ENCODE measurements around the gene PTS. TPM values are rescaled to one million over a fixed set of nuclear protein-coding genes. Genes with fewer than 3 reads are reported as not detected.

The PTS gene
- polyA plus RNA-seq, 5 donors, result 33.9 to 47.8 (median 40.3) TPM

DNA sequence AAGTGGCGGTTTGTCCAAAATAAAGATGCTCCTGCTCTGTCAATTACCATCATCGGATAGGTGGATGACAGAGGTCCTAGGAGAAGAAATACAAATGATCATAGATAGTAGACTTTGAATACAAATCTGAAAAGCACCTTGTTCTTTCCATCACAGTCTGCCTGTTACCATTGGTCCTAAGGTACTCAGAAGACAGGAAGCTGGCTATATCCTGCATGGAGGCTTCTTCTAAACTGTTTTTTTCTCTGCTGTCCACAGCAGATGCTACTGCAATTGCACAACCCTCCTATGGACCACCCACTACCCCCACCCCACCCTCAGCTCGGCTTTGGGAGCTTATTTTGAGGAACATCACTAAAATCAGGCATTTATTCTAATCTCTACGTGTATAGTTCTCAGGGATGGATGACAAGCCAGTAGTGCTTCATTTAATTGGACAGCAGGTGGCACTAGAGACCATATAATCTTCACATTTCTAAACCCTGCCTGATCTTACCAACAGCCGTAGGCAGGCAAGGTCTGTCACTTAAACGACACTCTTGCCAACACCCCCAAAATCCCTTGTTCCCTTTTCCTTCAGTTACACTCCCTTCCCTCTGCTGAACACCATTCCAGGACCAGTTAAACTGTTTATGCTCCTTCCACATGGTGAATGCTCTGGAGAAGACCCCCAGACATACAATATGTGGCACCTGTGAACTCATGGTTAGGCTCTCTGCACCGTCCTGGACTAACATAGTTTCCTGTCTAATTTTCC, 6.6 kb upstream of the PTS start:
- peak; percentile 58 to 70 for DNase-seq

DNA sequence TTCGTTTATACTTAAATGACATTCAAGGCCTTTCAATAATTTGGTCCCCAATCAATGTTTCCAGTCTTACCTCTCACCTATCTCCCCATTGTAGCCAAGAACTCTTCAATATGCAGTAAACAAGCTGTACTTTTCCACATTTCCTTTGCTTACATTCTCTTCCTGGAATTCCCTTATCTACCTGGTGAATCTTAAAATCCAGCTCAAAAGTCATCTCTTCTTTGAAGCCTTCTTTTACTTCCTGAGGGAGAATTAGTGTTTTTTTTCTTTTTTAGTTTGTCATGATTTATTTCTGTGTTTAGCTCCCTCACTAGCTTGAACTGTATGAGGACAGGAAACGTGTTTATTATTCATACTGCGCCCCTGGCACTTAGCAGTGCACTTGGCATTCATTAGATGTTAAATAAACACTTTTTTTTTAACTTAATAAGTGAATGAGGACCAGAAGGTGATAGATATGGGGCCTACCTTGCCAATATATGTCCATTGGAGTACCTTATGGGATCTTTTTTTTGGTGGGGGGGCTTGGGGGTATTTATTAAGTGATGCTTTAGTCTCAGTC, 4.9 kb upstream of the PTS start:
- DNase-seq, result no peak

DNA sequence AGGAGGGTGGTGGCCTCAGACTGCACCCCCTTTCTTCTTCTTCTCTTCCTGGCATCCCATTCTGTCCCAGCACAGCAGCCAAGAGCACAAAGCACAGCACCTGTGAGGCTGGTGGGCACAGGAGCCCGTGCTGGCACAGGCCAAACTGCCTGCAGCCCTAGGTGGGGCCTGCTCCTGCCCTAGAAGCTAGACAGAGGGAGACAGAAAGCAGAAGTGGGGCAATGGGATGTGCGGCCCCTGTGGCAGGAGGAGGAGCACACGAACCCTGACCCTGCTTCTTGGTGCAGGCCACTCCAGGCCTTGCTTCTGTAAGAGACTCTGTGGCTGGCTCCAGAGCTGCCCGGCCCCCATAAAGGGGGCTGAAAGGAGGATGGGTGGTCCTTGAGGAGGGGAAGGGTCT, 3.9 kb upstream of the PTS start:
- no peak for DNase-seq

DNA sequence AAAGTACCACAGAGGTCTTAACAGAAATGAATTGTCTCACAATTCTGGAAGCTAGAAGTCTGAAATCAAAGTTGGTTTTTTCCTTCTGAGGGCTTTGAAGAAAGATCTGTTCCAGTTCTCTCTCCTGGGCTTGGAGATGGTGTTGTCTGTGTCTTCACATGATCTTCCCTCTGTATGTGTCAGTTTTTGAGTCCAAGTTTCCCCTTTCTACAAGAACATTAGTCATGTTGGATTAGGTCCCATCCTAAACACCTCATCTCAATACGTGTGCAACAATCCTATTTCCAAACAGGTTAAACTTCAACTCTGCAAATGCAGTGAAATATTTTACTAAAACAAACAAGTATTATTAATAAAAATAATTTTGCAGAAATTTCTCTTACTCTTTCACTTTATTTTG, 3.1 kb upstream of the PTS start:
- DNase-seq, result no peak

DNA sequence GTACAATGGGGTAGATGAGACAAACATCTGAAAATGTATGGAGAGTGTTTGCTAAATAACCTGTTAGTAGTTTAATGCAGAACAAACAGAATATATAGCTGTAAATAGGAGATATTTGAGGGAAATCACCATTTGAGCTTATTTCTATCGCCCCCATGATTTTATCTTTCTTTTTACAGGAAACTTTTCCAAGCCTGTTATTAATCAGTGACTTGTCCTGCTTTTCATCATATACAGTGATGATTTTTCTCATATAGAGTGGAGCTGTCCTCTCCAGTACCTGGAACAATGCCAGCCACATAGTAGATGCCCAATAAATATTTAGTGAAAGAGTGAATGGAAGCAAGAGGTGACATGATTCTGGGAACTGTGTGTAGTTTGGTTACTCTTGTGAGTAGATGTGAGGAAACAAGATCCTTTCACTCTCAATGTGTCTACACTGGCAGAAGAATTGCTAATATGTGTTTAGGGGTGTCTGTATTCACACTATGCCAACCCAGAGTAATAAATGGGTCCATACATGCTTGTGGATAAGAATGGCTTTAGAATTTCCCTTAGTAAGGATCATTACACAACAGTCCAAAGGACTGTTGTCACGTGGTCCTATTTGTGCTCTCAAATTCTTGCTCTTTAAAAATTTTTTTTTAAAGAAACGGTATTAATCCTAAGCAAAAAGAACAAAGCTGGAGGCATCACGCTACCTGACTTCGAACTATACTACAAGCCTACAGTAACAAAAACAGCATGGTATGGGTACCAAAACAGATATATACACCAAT, 2.3 kb upstream of the PTS start:
- DNase-seq, result no peak

DNA sequence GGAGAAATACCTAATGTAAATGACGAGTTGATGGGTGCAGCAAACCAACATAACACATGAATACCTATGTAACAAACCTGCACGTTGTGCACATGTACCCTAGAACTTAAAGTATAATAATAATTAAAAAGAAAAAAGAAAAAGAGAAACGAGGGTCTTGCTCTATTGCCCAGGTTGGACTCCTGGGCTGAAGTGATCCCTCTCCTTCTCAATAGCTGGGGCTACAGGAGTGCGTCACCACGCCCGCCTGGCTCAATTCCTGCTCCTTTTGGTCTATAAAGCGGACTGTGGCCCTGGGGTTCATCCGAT, 521 bp upstream of the PTS start:
- no peak for DNase-seq

DNA sequence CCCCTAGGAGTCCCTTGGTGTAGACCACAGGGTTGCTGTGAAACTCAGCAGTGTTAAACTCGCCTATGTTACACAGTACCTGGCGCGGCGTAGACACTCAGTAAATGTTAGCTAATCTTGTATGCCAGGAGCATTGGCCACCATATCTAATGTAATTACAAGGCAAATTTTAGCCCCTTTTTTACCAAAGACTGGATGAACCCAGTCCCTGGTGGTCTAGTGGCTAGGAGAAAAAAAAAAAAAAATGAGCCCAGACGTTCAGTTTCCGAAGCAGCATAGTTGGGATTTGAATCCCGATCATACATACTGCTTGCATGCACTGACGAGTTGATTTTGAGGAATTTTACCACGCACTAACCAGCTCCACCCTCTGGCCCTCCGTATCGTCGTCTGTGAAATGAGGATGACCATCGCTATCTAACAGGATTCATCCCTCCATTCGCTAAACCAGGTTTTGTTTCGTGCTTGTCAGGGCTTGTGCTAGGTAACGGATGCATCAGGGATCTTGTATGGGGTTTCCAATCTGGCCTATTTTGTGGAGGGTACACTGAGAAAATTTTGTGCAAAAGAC, 688 bp downstream of the PTS start:
- DNase-seq, result no peak

DNA sequence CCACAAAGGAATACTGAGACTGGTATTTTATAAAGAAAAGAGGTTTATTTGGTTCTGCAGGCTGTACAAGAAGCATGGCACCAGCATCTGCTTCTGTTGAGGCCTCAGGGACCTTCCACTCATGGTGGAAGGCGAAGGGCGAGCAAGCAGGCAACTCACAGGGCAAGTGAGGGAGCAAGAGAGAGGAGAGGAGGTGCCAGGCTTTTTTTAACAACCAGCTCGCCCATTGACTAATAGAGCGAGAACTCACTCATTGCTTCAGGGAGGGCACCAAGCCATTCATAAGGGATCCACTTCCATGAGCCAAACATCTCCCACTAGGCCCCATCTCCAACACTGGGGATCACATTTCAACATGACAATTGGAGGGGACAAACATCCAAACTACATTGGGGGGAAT, 1.2 kb downstream of the PTS start:
- no peak for DNase-seq

DNA sequence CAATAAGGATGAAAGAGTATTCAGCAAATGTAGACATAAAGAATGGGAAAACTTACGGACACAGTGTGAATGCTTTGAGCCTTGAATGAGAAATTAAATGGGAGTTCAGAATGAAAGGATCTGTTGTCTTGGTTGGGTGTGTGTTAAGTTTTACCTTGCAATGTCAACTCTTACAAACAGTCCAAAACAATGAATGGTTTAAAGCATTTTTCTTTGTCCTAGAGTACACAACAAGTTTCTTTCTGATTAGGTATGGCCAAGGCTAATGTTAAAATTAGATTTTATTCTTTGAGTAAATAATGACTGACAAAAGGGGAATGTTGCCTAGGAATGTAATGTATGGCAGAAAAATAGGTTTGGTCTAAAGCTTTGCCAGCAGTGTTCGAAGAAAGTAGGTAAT, 2.5 kb downstream of the PTS start:
- no peak for DNase-seq

DNA sequence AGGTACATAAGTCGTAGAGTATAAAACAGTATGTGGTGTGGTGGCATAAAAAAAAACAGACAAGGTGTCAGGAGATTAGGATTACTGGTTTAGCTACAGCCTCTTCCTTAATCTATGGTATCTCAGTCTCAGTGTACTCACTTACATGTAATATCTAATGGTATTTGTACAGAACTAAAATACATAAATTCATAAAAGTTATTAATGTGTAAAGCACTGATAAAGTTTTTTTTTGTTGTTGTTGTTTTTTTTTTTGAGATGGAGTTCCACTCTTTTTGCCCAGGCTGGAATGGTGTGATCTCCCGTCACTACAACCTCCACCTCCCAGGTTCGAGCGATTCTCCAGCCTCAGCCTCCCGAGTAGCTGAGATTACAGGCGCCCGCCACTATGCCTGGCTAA, 2.9 kb downstream of the PTS start:
- DNase-seq, result no peak

DNA sequence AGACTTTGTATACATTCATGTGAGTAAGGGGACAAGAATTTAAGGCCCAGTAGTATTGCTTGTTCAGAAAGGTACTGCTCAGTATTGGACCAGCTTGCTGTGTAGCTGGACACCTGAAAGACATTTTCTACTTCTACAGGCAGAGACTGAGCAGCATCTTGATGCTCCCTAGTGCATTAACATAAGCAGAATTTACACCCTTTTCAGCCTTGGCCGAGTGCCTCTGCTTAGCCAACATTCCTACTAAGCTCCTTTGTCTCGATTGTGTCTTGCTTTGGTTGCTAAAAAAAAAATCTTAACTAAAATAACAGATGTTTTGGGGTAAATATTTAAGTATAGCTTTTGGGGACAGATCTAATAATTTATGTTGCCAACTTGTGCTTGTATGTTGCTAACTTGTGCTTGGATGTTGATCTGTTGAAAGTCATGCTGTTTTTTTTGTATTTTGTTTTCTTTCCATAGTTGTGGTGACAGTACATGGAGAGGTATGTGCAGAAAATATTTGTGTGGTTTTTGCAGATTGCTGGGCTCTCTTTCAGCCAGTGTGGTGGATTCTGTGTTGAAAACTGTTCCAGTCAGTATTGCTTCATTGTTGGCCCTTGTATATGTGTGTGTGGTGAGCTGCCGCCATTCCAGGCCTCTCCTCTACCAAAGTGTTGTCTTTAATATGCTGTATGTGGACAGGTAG, 3.7 kb downstream of the PTS start:
- no peak for DNase-seq

DNA sequence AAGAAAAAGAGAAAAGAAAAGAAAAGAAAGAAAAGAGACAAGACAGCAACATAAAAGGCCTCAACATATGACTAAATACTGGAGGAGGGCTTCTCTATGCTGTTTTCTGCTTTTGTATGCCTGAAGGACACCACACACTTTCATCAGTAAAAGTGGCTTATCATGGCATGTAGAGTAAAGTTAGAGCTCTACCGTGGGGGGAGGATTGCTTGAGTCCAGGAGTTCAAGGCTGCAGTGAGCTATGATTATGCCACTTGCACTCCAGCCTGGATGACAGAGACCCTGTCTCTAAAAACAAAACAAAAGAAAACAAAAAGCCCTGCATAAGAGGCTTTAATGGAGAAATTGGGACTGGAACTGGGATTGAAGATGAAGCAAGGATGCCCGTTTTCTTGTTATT, 5.7 kb downstream of the PTS start:
- DNase-seq, result no peak

DNA sequence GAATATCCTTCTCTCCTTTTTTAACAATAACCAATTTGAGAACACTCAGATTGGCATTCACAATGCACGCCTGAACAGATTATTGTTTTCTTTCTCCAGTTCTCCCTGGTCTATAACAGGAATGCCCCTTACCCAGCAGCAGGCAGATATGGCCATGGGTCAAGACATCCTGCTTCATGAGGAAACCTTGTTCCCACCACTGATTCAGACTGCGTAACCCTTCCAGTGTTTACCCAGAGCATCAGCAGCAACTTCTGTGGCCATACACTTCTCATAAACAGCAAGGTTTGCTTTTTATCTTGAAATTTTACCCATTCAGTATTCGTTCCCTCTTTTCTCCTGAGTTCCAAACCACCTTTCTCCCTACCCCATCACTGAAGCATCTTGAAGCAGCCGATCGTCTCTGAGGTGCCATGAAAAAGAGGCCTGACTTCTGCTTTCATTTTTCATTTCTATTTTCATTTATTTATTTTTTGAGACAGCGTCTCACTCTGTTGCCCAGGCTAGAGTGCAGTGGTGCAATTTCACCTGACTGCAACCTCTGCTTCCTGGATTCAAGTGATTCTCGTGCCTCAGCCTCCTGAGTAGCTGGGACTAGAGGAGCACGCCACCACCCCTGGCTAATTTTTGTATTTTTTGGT, 9.6 kb downstream of the PTS start:
- DNase-seq, result no peak

DNA sequence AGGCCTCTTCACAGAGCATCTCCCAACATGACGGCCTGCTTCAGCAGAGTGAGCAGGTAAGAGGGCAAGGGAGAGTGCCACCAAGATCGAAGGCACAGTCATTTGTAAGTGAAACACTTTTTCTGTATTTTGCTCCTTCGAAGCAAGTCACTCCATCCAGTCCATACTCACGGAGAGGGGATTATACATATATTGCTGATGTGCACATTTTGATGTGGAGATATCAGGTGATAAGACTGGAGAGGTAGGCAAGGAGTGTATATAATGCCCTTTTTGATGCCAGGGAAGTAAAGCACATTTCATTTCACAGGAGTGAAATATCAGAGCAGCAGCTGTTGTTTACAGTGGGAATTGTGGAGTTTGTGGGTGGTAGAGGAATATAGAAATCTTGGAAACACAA, 11.2 kb downstream of the PTS start:
- DNase-seq, result no peak

DNA sequence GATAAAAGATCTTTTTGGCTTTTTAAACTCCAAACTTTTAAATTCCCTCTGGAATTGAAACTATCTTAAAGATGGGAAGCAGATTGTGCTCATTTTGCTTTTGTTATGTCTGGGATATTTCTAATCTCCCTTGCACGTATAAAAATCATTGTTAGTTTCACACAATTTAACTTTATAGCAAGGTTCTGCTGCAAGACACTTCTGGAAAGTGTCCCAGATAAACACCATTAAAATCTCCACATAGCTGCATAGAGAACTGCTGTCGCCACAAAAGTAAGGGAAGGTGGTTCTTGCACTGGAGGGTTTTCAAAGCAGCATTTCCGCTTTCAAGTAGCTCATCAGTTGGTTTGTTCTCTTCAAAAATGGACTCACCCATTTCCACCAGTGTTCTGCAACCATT, 11.8 kb downstream of the PTS start:
- no peak for DNase-seq

DNA sequence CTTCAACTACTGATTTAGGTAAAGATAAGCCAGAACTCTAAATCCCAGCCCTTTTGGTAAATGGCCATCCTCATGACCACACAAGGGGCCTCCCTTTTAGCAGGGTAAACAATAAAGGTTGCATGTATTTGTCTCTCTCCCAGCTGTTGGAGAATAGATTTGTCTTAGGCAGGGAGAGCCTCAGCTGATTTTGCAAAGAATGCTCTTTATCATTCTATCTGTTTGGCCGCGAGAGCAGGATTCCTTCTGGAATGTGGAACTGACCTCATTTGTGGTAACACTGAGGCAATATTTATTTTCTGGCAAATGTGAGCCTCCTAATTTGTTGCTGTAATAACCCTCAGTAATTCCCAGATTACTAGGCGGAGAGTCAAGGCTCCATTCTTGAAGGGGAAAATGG, 15.3 kb downstream of the PTS start:
- DNase-seq, result no peak

DNA sequence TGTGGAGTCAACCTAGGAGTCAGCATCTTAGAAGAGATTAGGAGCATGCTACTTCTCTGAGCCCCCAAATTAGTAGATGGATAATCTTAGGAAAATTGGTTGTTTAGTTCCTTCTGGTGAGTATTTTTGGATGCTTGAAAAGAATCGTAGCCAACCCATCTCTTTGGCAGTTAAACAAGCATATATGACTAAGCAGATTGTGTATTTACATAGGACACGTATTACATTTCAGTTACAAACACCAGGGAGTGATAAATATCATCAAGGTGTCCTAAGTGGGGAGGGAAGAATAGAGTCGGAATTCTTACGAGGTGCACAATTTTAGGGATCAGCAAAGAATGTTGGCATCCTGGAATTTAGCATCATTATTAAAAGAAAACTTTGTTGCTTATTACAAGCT, 21.0 kb downstream of the PTS start:
- DNase-seq, result no peak

DNA sequence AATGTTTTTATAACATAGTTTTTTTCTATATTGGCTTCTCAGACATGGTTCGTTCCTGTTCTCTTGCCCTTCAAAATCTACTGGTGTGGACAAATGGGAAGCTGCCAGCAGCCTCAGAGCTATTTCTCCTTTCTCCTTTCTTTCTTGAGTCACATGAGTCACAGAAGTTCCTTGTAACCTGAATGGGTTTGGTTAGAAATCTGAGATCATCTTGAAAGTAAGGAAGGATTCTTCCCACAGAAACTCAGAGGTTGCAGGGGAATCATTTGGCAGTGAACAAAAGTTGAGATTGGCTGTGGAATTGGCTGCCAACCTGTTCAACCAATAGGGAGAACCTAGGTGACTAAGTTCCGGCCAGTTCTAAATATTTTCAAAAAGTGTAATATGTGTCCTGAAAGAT, 22.0 kb downstream of the PTS start:
- DNase-seq, result no peak

DNA sequence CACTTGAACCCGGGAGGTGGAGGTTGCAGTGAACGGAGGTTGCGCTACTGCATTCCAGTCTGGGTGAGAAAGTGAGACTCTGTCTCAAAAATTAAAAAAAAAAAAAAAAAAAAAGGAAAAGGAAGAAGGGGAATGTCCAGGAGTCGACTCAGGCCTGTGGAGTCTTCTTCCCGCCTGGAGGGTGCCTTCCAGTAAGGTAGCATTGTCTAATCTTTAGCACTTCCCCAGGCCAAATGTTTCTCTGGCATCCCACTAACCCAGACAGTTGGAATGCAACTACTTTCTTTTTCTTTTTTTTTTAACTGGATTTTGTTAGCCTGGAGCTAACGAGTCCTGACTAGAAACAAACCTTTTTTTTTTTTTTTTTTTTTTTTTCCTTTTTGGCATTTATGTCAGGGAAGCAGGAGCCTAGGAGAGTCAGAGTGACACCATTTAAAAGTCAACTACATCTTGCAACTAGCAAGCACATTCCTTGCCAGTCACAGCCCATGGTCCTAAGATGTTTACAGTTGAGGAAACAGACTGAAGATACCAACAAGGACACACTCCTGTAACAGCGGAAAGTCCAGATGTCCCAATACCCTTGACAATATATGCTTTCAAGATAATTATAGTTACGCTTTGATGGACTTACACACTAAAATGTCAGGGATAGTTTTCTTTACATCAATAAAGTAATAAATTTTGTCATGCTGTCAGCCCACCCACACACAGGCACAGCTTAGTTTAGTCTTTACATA, 23.8 kb downstream of the PTS start:
- DNase-seq, result no peak

DNA sequence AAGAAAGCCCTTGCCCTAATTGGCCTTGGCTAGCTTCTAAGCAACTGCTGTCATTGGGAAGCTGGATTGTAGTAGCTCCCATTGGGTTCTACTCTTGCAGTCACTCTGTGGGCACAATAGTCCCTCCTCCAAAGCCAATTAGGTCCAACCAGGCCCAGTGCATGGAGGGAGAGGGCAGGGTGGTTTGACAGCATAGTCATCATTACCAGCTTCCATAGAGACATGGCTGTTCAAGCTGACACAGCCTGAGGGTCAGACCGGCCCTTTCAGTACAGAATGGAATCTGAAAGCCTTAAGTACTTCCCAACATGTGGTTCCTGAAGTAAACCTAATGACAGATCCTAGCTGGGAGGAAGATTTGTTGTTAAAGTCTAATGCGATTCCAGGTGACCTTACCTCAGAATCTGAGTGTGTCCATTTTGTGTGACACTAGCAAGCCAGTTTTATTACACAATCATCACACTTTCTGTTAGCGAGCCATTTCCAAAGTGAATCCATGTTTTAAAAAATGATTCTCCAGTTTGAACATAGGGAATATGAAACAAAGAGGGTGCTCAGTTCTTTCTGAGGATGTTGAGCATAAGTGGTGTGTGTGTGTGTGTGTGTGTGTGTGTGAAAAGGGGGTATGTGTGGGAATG, 27.5 kb downstream of the PTS start:
- DNase-seq, result no peak
